A673 (cell line): Measurements from ENCODE around the gene MRPL20. TPM values are rescaled to one million over a fixed set of nuclear protein-coding genes. Genes with fewer than 3 reads are reported as not detected.

Experiments used
- BruUV-seq: library from RNA; stranded (reverse); fragments of 400-500 nt; replicated peaks from 2 replicates; lab custom pipeline; 2021; lab: Mats Ljungman, UMichigan
- CTCF ChIA-PET: fragments of 300-600 bp; sonication (Branson Sonifier 250); formaldehyde crosslinking; loops from one replicate; lab custom pipeline; 2022; ENCODE audit warnings: antibody characterized with exemption; lab: Charles Lee
- POLR2A ChIA-PET: fragments of 300-600 bp; sonication (Branson Sonifier 250); formaldehyde crosslinking; loops from one replicate; lab custom pipeline; 2022; ENCODE audit warnings: antibody characterized with exemption; ENCODE audit not compliant: low non-redundant PET; lab: Charles Lee
- DNase-seq: peaks from one replicate; pipeline ENCODE4 v3.0.0-alpha.2; 2015; ENCODE audit warnings: low spot score
- H3K27ac ChIP-seq: fragments of 200-600 bp; sonication (generic); 2 replicates; pipeline ENCODE4 v1.5.1; 2016; ENCODE audit warnings: mixed run types, low read depth, mild to moderate bottlenecking, mixed read lengths, antibody characterized with exemption, low read length; ENCODE audit not compliant: poor library complexity, severe bottlenecking
- H3K27me3 ChIP-seq: fragments of 200-600 bp; sonication (generic); replicated peaks from 2 replicates; pipeline ENCODE4 v1.6.1; 2017; ENCODE audit warnings: mixed run types, low read depth, mild to moderate bottlenecking, mixed read lengths, antibody characterized with exemption, low read length; ENCODE audit not compliant: insufficient read depth, poor library complexity
- H3K36me3 ChIP-seq: fragments of 200-600 bp; sonication (generic); 2 replicates; pipeline ENCODE4 v1.6.1; 2016; ENCODE audit warnings: mixed run types, mild to moderate bottlenecking, mixed read lengths, antibody characterized with exemption, low read length; ENCODE audit not compliant: insufficient read depth, poor library complexity, severe bottlenecking
- H3K4me1 ChIP-seq: fragments of 200-600 bp; sonication (generic); 2 replicates; pipeline ENCODE4 v1.6.1; 2017; ENCODE audit warnings: mixed run types, mild to moderate bottlenecking, mixed read lengths, antibody characterized with exemption, low read length; ENCODE audit not compliant: insufficient read depth, poor library complexity, severe bottlenecking
- H3K4me3 ChIP-seq: fragments of 200-600 bp; sonication (generic); 2 replicates; pipeline ENCODE4 v1.5.1; 2016; ENCODE audit warnings: low read depth, mixed run types, mild to moderate bottlenecking, mixed read lengths, low read length; ENCODE audit not compliant: poor library complexity, severe bottlenecking
- H3K9me3 ChIP-seq: fragments of 200-600 bp; sonication (generic); 2 replicates; pipeline ENCODE4 v1.6.1; 2016; ENCODE audit warnings: mixed run types, low read depth, mild to moderate bottlenecking, mixed read lengths, antibody characterized with exemption, low read length; ENCODE audit not compliant: poor library complexity, severe bottlenecking
- CTCF ChIP-seq: fragments of 300-800, 200-600 bp; sonication (generic); conservative IDR thresholded peaks from 2 replicates; pipeline ENCODE4 v1.5.1; 2017; ENCODE audit warnings: low read depth, mild to moderate bottlenecking, antibody characterized with exemption, low read length, moderate library complexity, mixed read lengths
- EZH2 ChIP-seq: fragments of 200-600 bp; sonication (generic); IDR thresholded peaks from 2 replicates; pipeline ENCODE4 v1.6.1; 2017; ENCODE audit warnings: borderline replicate concordance, low read depth, mild to moderate bottlenecking, mixed read lengths, antibody characterized with exemption, low read length; ENCODE audit not compliant: poor library complexity, severe bottlenecking
- intact Hi-C: fragments of 100-400 bp; cut with micrococcal nuclease; formaldehyde crosslinking; loops from one replicate; pipeline ENCODE4 v1.10.0; 2022; ENCODE audit not compliant: unreplicated experiment
- total RNA-seq: library from RNA; stranded (reverse); gene quantifications from 2 replicates; pipeline ENCODE4 v1.2.3, GENCODE V29; 2021

Gene MRPL20
- total RNA-seq, 1 experiment from 2014 or later = 151 TPM

GRCh38 chr1:1432274-1432950, 25.3 kb upstream of the MRPL20 start:
- ChIA-PET POLR2A (no interaction called here), CTCF (no interaction called here)
- Histone ChIP-seq H3K36me3 (no peaks in the 10 kb centered on the region), H3K4me3 (no peak overlapping the region), H3K27me3 (no peaks in the 10 kb centered on the region), H3K27ac (no peak overlapping the region), H3K4me1 (peaks cover 11% of the 10 kb centered on the region), H3K9me3 (no peaks in the 10 kb centered on the region)
- intact Hi-C loops = no loop called here
- no TSS peak for BruUV-seq
- no peak for DNase-seq
- TF ChIP-seq EZH2 (no peak), CTCF (no peak)

GRCh38 chr1:1431845-1432273, 24.8 kb upstream of the MRPL20 start:
- Histone ChIP-seq H3K27ac (no peak overlapping the region), H3K9me3 (no peaks in the 10 kb centered on the region), H3K27me3 (no peaks in the 10 kb centered on the region), H3K4me3 (no peak overlapping the region), H3K4me1 (peaks cover 11% of the 10 kb centered on the region), H3K36me3 (no peaks in the 10 kb centered on the region)
- ChIA-PET CTCF (no interaction called here), POLR2A (no interaction called here)
- intact Hi-C loops = no loop called here
- no peak for TF ChIP-seq CTCF
- TF ChIP-seq EZH2 = no peak
- no TSS peak for BruUV-seq
- no peak for DNase-seq

- intact Hi-C loops = no loop called here
- Histone ChIP-seq H3K4me3 (no peak overlapping the region), H3K27me3 (no peaks in the 10 kb centered on the region), H3K9me3 (no peaks in the 10 kb centered on the region), H3K36me3 (no peaks in the 10 kb centered on the region), H3K27ac (no peak overlapping the region), H3K4me1 (peaks cover 11% of the 10 kb centered on the region)
- POLR2A ChIA-PET = no interaction called here
- TF ChIP-seq CTCF (no peak), EZH2 (no peak)
- DNase-seq = no peak
- CTCF ChIA-PET = interaction anchor here (1.0 kb wide), 1 partner anchor 10 kb away, joined by 3 read pairs; no protein-coding TSS in a partner anchor
- no TSS peak for BruUV-seq
Measured at GRCh38 chr1:1430992-1431844, 24.1 kb upstream of the MRPL20 start.
